KMS-11 (cell line): ENCODE measurements around the gene GID4.
A peak's percentile ranks its signal among the peaks of the same experiment; 100 is the strongest.

Source experiments
- H2AFZ ChIP-seq: fragments of 200-600 bp; sonication (generic); 2 replicates; pipeline ENCODE4 v1.6.1; 2016; ENCODE audit warnings: antibody characterized with exemption, mixed run types, low read depth
- H3K27ac ChIP-seq: fragments of 200-600 bp; sonication (generic); 2 replicates; pipeline ENCODE4 v1.6.1; 2016; ENCODE audit warnings: mild to moderate bottlenecking, mixed run types
- H3K27me3 ChIP-seq: fragments of 200-600 bp; sonication (generic); 2 replicates; pipeline ENCODE4 v1.6.1; 2017; ENCODE audit warnings: mild to moderate bottlenecking, low read depth, mixed run types, moderate library complexity; ENCODE audit not compliant: insufficient read depth
- H3K36me3 ChIP-seq: fragments of 200-600 bp; sonication (generic); 2 replicates; pipeline ENCODE4 v1.6.1; 2017; ENCODE audit warnings: mild to moderate bottlenecking, mixed run types; ENCODE audit not compliant: insufficient read depth
- H3K4me1 ChIP-seq: fragments of 200-600 bp; sonication (generic); 2 replicates; pipeline ENCODE4 v1.6.1; 2016; ENCODE audit warnings: mild to moderate bottlenecking, low read depth, mixed run types; ENCODE audit not compliant: poor library complexity, severe bottlenecking
- H3K4me2 ChIP-seq: fragments of 200-600 bp; sonication (generic); 2 replicates; pipeline ENCODE4 v1.7.0; 2016; ENCODE audit warnings: mild to moderate bottlenecking, mixed run types
- H3K4me3 ChIP-seq: fragments of 200-600 bp; sonication (generic); IDR thresholded peaks from 2 replicates; pipeline ENCODE4 v1.6.1; 2017; ENCODE audit warnings: low read depth, low read length, mixed read lengths; ENCODE audit not compliant: insufficient read depth
- H3K79me2 ChIP-seq: fragments of 200-600 bp; sonication (generic); 2 replicates; pipeline ENCODE4 v1.6.1; 2016; ENCODE audit warnings: low read depth, mixed run types; ENCODE audit not compliant: insufficient read depth
- H3K9ac ChIP-seq: fragments of 200-600 bp; sonication (generic); 2 replicates; pipeline ENCODE4 v1.6.1; 2016; ENCODE audit warnings: mild to moderate bottlenecking, mixed run types
- H4K20me1 ChIP-seq: fragments of 200-600 bp; sonication (generic); 2 replicates; pipeline ENCODE4 v1.6.1; 2016; ENCODE audit warnings: mild to moderate bottlenecking, mixed run types; ENCODE audit not compliant: insufficient read depth
- TF ChIP-seq, protein P1 (sequence below): fragments of 200-600 bp; sonication (generic); conservative IDR thresholded peaks from 2 replicates; pipeline ENCODE4 v1.6.1; 2017; ENCODE audit warnings: low read depth, mild to moderate bottlenecking, antibody characterized with exemption, low read length, moderate library complexity, mixed read lengths

The GID4 gene

DNA sequence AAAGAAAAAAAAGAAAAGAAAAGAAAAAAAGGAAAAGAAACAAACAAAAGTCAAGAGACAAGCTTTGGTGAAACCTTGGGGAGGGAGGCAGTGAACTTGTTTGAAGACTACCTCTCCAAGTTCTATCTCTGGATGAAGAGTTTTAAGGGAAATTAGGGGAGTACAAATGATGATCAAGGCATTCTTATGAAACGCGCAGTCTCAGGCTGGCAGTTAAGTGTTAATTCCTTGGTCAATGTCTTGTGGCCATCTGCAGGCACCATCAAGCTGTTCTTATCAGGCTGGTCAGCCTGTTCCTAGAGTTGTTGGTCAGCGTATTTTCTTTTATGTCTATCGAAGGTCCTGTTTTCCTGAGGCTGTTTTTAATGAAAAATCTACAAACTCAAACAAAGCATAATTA is 40.3 kb downstream of the GID4 start:
- H3K9ac ChIP-seq: no peak overlapping the region
- H3K4me2 ChIP-seq: no peak overlapping the region
- H3K27me3 ChIP-seq: no peaks in the 10 kb centered on the region
- no peak overlapping the region for H3K4me3 ChIP-seq
- TF ChIP-seq, protein P1, sequence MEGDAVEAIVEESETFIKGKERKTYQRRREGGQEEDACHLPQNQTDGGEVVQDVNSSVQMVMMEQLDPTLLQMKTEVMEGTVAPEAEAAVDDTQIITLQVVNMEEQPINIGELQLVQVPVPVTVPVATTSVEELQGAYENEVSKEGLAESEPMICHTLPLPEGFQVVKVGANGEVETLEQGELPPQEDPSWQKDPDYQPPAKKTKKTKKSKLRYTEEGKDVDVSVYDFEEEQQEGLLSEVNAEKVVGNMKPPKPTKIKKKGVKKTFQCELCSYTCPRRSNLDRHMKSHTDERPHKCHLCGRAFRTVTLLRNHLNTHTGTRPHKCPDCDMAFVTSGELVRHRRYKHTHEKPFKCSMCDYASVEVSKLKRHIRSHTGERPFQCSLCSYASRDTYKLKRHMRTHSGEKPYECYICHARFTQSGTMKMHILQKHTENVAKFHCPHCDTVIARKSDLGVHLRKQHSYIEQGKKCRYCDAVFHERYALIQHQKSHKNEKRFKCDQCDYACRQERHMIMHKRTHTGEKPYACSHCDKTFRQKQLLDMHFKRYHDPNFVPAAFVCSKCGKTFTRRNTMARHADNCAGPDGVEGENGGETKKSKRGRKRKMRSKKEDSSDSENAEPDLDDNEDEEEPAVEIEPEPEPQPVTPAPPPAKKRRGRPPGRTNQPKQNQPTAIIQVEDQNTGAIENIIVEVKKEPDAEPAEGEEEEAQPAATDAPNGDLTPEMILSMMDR: no peak
- no peak overlapping the region for H3K27ac ChIP-seq
- no peaks in the 10 kb centered on the region for H3K4me1 ChIP-seq
- H2AFZ ChIP-seq: no peak overlapping the region
- H3K36me3 ChIP-seq: no peaks in the 10 kb centered on the region
- no peaks in the 10 kb centered on the region for H4K20me1 ChIP-seq
- no peaks in the 10 kb centered on the region for H3K79me2 ChIP-seq

- Histone ChIP-seq H2AFZ (no peak overlapping the region), H3K27ac (no peak overlapping the region), H3K36me3 (no peaks in the 10 kb centered on the region), H4K20me1 (no peaks in the 10 kb centered on the region), H3K27me3 (no peaks in the 10 kb centered on the region), H3K79me2 (peaks cover 15% of the 10 kb centered on the region), H3K4me3 (no peak overlapping the region), H3K9ac (no peak overlapping the region), H3K4me1 (no peaks in the 10 kb centered on the region), H3K4me2 (no peak overlapping the region)
- TF ChIP-seq, protein P1: no peak
Measured at GRCh38 chr17:18084256-18084655, 45.0 kb downstream of the GID4 start.

DNA sequence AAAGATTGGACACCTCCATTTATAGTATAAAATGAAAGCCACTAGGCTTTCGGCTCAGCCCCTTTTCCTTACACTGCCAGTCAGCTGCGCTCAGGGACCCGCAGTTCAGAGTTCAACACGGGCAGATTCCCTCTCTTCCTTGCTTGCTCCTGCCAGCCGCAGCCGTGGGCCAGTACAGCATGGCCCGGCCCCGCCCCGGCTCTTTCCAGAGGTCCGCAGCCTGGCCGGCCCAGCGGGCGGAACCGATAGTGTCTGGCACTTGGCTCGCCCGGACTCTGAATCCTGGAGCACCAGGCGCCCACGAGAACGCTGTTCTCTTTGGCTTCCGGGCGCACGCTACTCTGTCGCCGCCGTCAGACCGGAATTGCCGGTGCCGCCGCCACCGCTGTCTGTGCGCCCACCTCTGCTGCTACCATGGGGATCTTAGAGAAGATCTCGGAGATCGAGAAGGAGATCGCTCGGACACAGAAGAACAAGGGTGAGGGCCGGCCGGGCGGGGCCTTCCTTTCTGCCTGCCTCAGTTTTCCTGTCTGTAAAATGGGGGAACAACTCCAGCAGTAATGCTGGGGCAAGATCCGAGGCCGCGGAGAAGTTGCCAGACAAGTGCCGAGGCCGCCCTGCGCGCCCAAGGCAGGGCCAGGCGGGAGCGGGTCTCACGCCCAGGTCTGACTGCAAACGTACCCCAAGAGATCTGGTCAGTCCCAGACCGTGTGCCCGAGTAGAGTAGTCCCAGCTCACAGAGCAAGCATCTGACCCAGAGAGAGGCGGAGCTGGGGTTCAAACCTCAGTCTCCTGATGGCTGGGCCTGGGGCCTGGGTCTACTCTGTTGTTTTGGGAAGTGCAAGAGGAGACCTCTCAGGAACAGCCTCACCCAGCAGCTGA is 48.6 kb downstream of the GID4 start, which contains the start of gene DRG2:
Gene DRG2 (plus strand): TSS at position 339 of the 882 bp plus-strand sequence. CDS start 76 bp downstream, at position 415.
- peak within 1 kb of the TSS; percentile 21 for H3K27ac ChIP-seq
- TF ChIP-seq, protein P1: no peak
- H3K79me2 ChIP-seq: peaks cover 17% of the 10 kb centered on the region
- no peaks in the 10 kb centered on the region for H3K4me1 ChIP-seq
- H4K20me1 ChIP-seq: no peaks in the 10 kb centered on the region
- H3K9ac ChIP-seq: peak within 1 kb of the TSS; percentile 70
- peak within 1 kb of the TSS; percentile 47; the same call in 1 of the 2 replicates for H2AFZ ChIP-seq
- no peaks in the 10 kb centered on the region for H3K27me3 ChIP-seq
- H3K36me3 ChIP-seq: no peaks in the 10 kb centered on the region
- no peak within 1 kb of the TSS for H3K4me3 ChIP-seq
- H3K4me2 ChIP-seq: peak within 1 kb of the TSS; percentile 56

DNA sequence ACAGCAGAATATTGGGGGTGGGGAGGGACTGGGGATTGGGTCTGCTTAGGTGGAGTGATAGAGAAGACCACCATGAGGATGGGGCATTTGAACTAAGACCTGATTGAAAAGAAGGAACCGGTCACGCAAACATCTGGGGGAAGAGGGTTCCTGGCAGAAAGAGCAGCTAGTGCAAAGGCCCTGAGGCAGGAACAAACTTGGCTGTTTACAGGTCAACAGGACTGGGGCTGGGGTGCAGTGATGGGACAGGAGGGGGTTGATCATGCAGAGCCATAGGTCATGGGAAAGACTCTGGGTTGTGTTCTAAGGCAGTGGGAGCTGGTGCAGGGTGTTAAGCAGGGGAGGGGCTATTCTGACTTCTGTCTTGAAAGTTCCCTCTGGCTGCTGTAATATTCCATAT is 50.4 kb downstream of the GID4 start:
- no peaks in the 10 kb centered on the region for H3K27me3 ChIP-seq

More for the DNA sequence above, 50.4 kb downstream of the GID4 start:
- no peak overlapping the region for H3K4me3 ChIP-seq
- H3K4me1 ChIP-seq: no peaks in the 10 kb centered on the region
- no peaks in the 10 kb centered on the region for H3K36me3 ChIP-seq
- H3K9ac ChIP-seq: no peak overlapping the region
- H2AFZ ChIP-seq: no peak overlapping the region
- TF ChIP-seq, protein P1: no peak
- H3K27ac ChIP-seq: no peak overlapping the region
- no peaks in the 10 kb centered on the region for H4K20me1 ChIP-seq
- peaks cover 17% of the 10 kb centered on the region for H3K79me2 ChIP-seq
- H3K4me2 ChIP-seq: no peak overlapping the region
